Panc1 (cell line): ENCODE data around the gene JUN. TPM values are rescaled to one million over a fixed set of nuclear protein-coding genes. Genes with fewer than 3 reads are reported as not detected.

Experiments used
- ATAC-seq: fragments of 200-7000 bp; cut with Tn5 transposase; 2 replicates; pipeline ENCODE4 v1.9.1; 2020; ENCODE audit warnings: mild to moderate bottlenecking, moderate library complexity
- BruUV-seq: library from RNA; stranded (reverse); fragments of 400-500 nt; replicated peaks from 2 replicates; lab custom pipeline; 2021; lab: Mats Ljungman, UMichigan
- CTCF ChIA-PET: fragments of 300-600 bp; sonication (Branson Sonifier 250); formaldehyde crosslinking; loops from one replicate; lab custom pipeline; 2022; ENCODE audit warnings: antibody characterized with exemption; lab: Charles Lee
- POLR2A ChIA-PET: fragments of 300-600 bp; sonication (Branson Sonifier 250); formaldehyde crosslinking; loops from one replicate; lab custom pipeline; 2022; ENCODE audit warnings: antibody characterized with exemption; lab: Charles Lee
- DNase-seq: peaks from one replicate; pipeline ENCODE4 v3.0.0-alpha.2; 2010; ENCODE audit warnings: low read depth, low spot score
- H3K27ac ChIP-seq: 2 replicates; pipeline ENCODE4 v1.5.1; 2011; ENCODE audit warnings: mild to moderate bottlenecking, low read length, inconsistent platforms
- H3K27me3 ChIP-seq: fragments of 200-500 bp; sonication (Bioruptor generic); 2 replicates; pipeline ENCODE4 v1.6.0; 2014; ENCODE audit warnings: low read length, inconsistent platforms; ENCODE audit not compliant: control insufficient read depth, insufficient read depth
- H3K36me3 ChIP-seq: fragments of 200-500 bp; sonication (Bioruptor generic); 2 replicates; pipeline ENCODE4 v1.5.1; 2014; ENCODE audit warnings: inconsistent platforms, mild to moderate bottlenecking, low read length, moderate library complexity; ENCODE audit not compliant: control insufficient read depth, insufficient read depth
- H3K4me1 ChIP-seq: 2 replicates; pipeline ENCODE4 v1.5.1; 2011; ENCODE audit warnings: inconsistent platforms, mild to moderate bottlenecking, low read length, moderate library complexity; ENCODE audit not compliant: control insufficient read depth, insufficient read depth
- H3K4me3 ChIP-seq, 2 experiments: 2 replicates each; pipeline ENCODE4 v1.5.1; 2011 to 2012; ENCODE audit warnings: low read depth in 2 of 2, low read length in 2 of 2, mild to moderate bottlenecking in 2 of 2, inconsistent platforms in 1 of 2, moderate library complexity in 1 of 2
- H3K9me3 ChIP-seq: fragments of 200-500 bp; sonication (Bioruptor generic); 2 replicates; pipeline ENCODE4 v1.5.1; 2014; ENCODE audit warnings: low read depth, mild to moderate bottlenecking, inconsistent platforms, low read length, moderate library complexity; ENCODE audit not compliant: control insufficient read depth, insufficient read depth
- CTCF ChIP-seq: fragments of 450-650 bp; IDR thresholded peaks from 2 replicates; pipeline ENCODE4 v1.5.1; 2017; ENCODE audit warnings: mild to moderate bottlenecking
- POLR2AphosphoS5 ChIP-seq: IDR thresholded peaks from 2 replicates; pipeline ENCODE4 v1.6.1; 2012; ENCODE audit warnings: mild to moderate bottlenecking, low read depth, low read length, moderate library complexity
- REST ChIP-seq, 2 experiments: IDR thresholded peaks; 2 replicates each; pipeline ENCODE4 v1.6.1; 2011 to 2012; ENCODE audit warnings: low read depth in 2 of 2, control low read depth in 1 of 2, low read length in 1 of 2, mild to moderate bottlenecking in 1 of 2, moderate library complexity in 1 of 2; ENCODE audit not compliant: insufficient read depth in 1 of 2
- SIN3A ChIP-seq: IDR thresholded peaks from 2 replicates; pipeline ENCODE4 v1.6.1; 2012; ENCODE audit warnings: low read depth, mild to moderate bottlenecking, low read length, moderate library complexity, borderline replicate concordance; ENCODE audit not compliant: insufficient read depth
- TCF7L2 ChIP-seq: IDR thresholded peaks from 2 replicates; pipeline ENCODE4 v1.6.1; 2011; ENCODE audit warnings: mild to moderate bottlenecking, low read depth, low read length, inconsistent platforms
- in situ Hi-C: cut with HindIII; loops from 2 replicates; pipeline ENCODE4 v1.10.0; 2016; ENCODE audit warnings: low sequenced_read_pairs, low pct_unique_long_range_greater_than_20kb
- intact Hi-C: fragments of 100-400 bp; cut with micrococcal nuclease; formaldehyde crosslinking; loops from one replicate; pipeline ENCODE4 v1.10.0; 2022; ENCODE audit not compliant: unreplicated experiment
- total RNA-seq: library from RNA; stranded (reverse); gene quantifications from one replicate; pipeline ENCODE4 v1.2.1, GENCODE V29; 2021; ENCODE audit not compliant: unreplicated experiment

Gene JUN
- total RNA-seq, 1 experiment from 2014 or later: 70.0 TPM

- ATAC-seq: no peak
- no peak overlapping the region for H3K27ac ChIP-seq
- no peak for DNase-seq
- intact Hi-C loops (no loop called here), in situ Hi-C loops (no loop called here)
- H3K9me3 ChIP-seq: no peaks in the 10 kb centered on the region; the same call in 1 of the 2 replicates
- no TSS peak for BruUV-seq
- H3K27me3 ChIP-seq: no peaks in the 10 kb centered on the region
- POLR2A ChIA-PET: no interaction called here
- H3K4me1 ChIP-seq: no peaks in the 10 kb centered on the region
- no peak overlapping the region for H3K4me3 ChIP-seq
- no peaks in the 10 kb centered on the region; the same call in 1 of the 2 replicates for H3K36me3 ChIP-seq
- TF ChIP-seq SIN3A (no peak), CTCF (no peak), TCF7L2 (no peak), REST (IDR thresholded peaks at IDR 0.05; ENCODE audit: insufficient read depth in 1 of 2, low read depth in 2 of 2, low read length in 1 of 2) (no peak), POLR2AphosphoS5 (no peak)
- CTCF ChIA-PET: interaction anchor here (0.6 kb wide), 1 partner anchor 786 kb away, joined by 7 read pairs; no protein-coding TSS in a partner anchor
Observed at GRCh38 chr1:58734630-58735029, 49.2 kb downstream of the JUN start.

GRCh38 chr1:58732087-58732775 lies 51.6 kb downstream of the JUN start:
- intact Hi-C loops: no loop called here

More at GRCh38 chr1:58732087-58732775, 51.6 kb downstream of the JUN start:
- H3K27ac ChIP-seq: no peak overlapping the region
- H3K27me3 ChIP-seq: no peaks in the 10 kb centered on the region
- peaks cover 4% of the 10 kb centered on the region for H3K4me1 ChIP-seq
- ChIA-PET CTCF (no interaction called here), POLR2A (no interaction called here)
- no peaks in the 10 kb centered on the region; the same call in 1 of the 2 replicates for H3K9me3 ChIP-seq
- in situ Hi-C loops: no loop called here
- ATAC-seq: no peak
- DNase-seq: no peak
- no peak for TF ChIP-seq TCF7L2
- no peak for TF ChIP-seq SIN3A
- no peak for TF ChIP-seq POLR2AphosphoS5
- no peak for TF ChIP-seq CTCF
- no peak for TF ChIP-seq REST (IDR thresholded peaks at IDR 0.05; ENCODE audit: insufficient read depth in 1 of 2, low read depth in 2 of 2, low read length in 1 of 2)
- BruUV-seq: no TSS peak
- no peaks in the 10 kb centered on the region; the same call in 1 of the 2 replicates for H3K36me3 ChIP-seq
- H3K4me3 ChIP-seq: no peak overlapping the region
